Left forelimb (tissue), 1 donor: ENCODE measurements around the gene BTBD9.

ENCODE experiments used
- DNase-seq: peaks from one replicate; pipeline ENCODE4 v3.0.0-alpha.2; 2018; ENCODE audit warnings: low spot score

BTBD9 gene

DNA sequence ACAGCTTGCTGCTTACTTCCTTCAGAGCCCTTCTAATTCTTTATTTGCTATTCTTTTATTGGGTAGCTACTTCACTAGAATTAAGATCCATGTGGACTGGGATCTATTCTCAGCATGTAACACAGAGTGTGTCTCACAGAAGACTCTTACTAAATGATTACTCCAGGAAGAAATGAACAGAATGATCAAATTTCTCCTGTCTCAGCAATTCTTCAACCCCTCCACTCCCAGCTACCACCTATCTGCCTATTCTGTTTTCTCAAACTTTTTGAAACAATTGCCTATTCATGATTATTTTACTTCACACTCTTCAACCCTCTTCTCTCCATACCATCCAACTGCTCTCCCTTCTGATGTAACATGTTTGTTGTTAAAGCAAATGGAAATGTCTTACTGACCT, 132.6 kb downstream of the BTBD9 start:
- no peak for DNase-seq

DNA sequence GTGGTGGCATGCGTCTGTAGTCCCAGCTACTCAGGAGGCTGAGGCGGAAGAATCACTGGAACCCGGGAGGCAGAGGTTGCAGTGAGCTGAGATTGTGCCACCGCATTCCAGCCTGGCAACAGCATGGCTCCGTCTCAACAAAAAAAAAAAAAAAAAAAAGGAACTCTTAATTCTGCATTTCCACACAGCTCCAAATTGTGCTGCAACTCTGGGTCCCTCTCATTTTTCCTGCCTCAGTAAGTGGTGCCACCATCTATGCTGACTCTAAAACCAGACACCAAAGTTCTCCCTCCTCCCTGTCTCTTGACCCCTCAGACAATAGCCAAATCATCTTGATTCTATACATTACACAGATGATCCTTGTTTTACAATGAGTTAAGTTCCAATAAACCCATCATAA, 133.9 kb downstream of the BTBD9 start:
- DNase-seq, result no peak

DNA sequence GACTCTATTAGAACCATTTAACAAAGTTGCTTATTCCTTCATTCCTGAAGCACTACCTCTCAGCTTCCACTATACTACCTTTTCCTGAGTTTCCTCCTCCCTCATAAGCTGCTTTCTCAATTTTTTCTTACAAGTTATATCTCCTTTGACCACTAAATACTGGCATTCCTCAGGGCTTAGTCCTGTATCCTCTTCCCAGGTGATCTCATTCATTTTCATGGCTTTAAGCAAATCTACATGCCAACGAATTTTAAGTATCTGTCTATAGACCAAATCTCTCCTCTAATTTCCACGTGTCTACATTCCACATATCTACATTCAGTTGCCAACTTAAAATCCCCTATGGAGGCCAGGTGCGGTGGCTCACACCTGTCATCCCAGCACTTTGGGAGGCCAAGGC, 134.7 kb downstream of the BTBD9 start:
- DNase-seq, result no peak

DNA sequence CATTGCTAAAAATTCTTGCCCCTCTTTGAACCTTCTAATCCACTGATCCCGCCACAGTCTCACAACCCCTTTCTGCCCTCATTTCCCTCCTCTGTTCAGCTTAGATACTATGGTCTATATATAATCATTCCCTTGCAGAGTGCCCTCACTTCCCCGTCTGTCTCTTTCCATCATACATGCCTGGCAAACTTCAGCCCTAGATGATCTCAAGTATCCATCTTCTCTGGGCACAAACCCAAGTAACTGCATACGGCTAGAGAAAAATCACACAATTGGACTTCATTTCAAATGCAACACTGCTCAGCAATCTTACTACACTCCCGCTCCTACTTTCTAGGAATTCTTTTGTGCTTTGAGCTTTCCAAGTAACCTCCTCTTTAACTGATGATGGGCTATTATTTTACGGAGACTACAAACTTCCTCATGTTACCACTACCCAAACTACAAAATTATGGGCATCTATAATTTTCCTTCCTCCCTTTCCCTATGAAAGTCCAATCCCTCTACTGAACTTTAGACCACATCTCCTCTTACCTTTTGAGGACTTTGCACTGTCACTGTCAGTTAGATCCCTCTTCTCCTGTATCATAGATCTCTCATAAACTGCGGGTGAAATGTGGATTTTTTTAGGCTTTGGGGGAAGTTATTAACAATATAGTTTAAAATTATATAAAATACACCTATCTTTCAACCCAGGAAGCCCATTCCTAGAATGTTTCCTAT, 135.6 kb downstream of the BTBD9 start:
- DNase-seq, result no peak

DNA sequence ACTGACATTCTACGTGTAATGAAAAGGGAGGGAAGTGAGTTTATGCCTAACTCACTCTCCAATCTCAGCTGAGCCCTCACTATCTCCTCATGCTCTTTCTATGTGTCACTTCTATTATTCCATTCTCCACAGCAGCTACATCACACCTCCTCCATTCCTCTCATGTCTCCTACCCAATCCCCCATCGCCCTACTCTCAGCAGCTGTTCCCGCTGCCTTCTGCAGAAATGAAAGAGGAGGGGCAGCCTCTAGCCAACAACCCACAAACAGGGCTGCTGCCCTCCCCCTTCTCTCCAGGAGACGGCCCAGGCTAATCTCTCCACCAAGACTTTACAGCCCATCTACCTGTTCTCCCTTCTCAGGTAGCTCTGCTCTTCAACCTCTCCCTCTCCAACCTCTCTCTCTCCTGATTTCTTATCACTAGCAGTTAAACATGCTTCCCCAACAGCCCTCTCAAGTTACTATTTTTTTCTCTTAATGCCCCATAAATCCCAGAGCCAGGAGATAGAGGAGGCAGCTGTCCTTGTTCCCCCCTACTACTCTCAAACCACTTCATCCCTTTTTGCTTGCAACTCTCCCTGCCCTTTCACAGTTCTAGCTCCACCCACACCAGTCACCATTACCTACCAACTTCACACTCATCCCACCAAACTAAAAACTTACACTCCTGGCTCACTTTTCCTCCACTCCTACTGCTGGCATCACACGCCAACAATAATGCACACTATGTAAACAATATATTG, 136.5 kb downstream of the BTBD9 start:
- DNase-seq, result no peak

DNA sequence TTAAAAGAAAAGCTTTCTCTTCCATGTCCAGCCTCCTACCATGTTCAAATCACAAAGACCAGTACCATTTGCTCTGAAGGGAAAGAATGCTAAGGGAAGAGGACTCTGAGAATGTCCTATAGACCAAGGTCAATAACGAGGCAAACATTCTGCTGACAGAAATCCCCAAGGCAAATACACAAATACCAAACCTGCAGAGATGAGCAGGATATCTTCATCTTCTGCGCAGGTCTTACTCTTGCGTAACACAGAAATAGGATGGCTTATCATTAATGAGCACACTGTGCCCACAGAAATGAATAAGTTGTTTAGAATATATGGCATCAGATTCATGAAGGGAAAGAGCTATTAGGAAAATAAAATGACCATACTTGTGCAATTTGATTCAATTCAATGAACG, 137.3 kb downstream of the BTBD9 start:
- DNase-seq, result no peak

DNA sequence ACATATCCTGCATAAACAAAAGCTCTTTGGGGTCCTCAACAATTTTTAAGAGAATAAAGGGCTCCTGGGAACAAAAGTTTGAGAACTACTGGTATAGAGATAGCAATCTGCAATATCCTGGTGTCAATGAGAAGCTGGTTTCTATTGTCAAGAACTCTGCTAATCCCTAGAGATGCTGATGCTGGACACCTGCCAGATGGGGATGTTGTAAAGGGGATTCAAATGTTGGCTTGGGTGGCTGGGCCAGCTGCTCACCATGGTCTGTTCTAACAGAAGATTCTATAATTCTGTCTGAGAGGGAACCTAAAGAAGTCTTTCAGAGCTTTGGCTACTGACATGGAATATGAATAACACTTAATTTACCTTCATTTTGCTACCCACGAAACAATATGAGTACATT, 137.8 kb downstream of the BTBD9 start:
- DNase-seq, result no peak

DNA sequence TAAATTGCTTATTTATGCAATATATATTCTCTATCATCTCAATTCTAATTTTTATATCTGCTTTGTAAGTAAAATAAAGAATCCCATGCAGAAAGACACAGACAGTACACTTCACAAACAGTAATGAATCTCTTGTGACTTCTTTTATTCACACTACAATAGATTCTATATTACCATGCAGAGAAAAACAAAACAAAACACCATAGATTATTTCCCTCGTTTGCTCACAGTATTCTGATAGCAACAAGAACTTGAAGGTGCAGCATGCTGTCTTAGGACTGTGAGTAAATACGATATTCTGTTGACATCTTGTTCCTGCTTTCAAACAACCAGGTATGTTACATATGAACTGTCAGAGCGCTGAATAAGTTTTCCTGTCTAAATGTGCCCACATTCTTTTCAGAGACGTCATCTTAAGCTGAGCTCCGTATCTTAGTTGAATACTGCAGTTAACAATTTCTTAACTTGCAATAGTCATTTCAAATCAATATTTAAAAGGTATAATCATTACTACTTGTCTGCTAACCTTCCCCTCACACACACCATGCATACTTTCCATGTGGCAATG, 140.1 kb downstream of the BTBD9 start:
- DNase-seq, result no peak

DNA sequence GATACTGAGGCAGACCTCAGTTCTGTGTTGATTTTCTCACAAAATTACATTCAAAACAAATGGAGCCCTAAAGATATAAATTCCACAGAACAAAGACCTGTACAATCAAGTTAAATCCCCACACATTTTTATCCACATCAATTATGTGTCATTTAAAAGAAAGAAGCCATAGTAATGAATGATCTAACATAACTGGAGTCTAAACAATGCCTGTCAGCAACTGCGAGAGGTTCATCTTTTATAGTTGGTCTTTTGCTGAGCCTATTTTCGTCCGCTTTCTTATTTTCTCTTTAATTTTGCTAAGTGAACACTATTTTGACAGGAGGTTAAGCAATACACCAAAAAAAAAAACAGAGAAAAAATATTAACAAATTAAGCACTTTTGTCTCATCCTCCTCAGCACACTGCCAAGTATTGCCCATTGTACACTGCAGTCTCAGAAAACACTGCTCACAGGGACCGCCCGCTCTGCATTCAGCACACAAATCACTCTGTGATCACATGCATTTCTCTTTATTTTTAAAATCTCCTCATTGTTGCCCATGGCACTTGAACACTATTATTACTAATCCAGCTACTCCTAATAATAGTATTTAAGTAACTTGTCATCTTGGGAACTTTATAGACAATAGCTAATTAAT, 140.8 kb downstream of the BTBD9 start:
- no peak for DNase-seq

DNA sequence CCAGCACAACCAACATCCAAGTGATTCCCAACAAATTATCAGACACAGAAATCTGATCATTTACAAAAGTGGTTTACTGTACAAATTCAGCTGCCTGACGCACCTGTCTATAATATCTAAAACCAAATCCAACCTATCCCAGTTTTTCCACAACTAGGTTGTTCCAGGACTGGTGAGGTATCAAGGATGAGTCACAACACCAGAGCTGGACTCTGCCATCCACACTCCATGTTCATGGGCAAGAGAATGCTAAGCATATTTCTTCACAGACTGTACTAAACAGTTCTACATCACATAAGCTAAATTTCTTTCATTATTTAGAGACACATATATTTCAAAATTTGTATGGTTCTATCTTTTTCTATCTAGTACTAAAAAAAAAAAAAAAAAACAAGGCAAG, 141.6 kb downstream of the BTBD9 start:
- DNase-seq, result no peak

DNA sequence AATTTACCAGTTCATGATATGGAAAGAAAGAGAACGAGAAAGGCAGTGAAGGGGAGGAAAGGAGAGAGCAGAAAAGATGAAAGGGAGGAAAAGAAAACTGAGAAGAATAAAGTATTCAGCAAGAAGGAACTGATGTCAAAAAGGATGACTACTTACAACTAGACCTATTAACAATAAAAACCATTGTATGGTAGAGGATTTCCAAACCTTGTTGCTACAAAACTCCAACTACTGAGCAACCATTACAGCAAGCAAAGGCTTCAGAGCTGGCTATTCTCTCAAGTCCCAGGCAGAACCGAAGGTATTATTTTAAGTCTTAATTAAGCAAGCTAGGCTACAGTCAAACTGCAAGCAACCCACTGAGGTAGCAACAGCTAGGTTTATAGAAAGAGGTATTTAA, 142.2 kb downstream of the BTBD9 start:
- DNase-seq, result no peak

DNA sequence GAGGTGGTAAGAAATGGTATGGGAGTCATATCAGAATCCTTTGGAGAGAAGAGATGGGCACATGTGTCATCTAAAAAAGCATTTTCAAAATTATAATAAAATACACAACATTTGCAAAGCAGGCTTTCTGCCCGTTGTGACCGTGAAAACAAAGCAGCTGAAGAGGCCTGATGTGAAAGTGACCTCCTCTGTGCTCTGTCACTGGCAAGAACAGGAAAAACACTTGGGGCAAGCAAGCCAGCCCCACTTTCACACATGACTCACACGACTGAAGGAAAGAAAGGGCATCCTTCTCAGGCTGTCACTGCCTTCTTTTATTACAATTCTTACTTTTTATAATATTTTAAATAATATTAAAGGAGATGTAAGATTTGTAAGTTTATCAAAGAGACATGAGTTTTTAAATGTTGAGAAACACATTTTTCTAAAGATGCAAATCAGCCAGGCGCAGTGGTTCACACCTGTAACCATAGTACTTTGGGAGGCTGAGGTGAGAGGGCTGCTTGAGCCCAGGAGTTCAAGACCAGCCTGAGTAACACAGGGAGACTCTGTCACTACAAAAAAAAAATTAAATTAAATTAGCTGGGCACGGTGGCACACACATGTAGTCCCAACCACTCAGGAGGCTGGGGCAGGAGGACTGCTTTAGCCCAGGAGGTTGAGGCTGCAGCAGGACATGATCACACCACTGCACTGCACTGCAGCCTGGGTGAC, 143.7 kb downstream of the BTBD9 start:
- DNase-seq, result no peak

DNA sequence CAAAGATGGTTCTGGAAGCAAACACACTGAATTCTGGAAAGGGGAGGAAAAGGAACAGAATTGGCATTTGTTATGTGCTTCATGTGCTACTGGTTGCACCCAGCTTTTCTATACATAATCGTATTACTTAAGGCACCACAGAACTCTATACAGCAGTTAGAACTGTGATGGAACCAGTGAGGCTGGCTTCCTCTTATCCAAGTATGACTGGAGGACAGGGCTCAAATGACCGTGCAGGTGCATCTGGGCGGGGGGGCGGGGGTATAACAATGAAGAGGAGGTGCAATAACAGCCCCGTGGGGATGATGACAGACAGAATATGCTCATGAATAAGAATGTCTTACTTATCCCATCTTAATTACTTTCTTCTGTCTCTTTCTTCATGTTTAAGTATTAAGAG, 144.2 kb downstream of the BTBD9 start:
- DNase-seq, result no peak

DNA sequence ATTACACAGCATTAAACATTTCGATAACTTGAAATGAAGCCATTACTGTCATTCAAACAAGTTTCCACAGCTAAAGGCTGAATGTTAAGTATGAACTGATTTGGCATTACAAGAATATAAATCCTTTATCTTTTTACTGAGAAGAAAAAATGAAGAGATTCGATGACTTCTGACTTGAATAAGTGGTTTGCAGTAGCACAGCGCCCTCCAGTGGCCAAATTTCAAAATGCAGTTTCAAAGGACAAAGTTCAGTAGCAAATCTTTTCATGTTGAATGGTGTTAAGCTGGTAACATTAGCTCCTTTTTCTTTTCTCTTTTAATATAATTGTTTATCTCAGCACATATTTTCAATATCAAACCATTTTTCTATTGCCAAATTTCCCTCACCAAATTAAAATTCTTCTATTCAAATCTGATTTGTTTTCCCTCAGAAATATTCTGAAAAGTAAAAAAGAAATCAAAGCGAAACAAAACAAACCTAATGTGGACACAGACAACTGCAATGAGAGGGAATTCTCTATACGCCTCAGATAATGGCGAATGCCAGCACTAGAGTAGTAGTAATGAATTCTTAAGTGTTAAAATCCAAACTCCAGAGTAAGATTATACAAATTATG, 145.7 kb downstream of the BTBD9 start:
- DNase-seq, result peak; percentile 77

DNA sequence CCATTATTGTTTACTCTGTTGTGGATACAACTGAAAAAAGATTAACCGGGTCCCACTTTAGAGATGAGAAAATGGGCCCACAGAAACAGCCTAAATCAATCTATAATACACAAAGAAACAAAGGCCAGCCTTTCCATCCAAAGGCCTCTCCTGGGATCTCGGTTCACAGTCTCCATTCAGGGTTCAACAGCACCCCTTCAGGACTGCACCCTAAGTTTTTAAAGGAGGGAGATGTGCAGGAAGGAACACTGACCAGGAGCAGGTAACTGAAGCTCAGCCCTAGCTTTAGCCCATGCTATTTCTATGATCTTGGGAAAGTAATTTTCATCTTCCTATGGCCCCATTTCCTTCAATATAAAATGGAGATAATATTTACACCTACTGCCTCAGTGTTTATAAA, 147.7 kb downstream of the BTBD9 start:
- DNase-seq, result no peak

DNA sequence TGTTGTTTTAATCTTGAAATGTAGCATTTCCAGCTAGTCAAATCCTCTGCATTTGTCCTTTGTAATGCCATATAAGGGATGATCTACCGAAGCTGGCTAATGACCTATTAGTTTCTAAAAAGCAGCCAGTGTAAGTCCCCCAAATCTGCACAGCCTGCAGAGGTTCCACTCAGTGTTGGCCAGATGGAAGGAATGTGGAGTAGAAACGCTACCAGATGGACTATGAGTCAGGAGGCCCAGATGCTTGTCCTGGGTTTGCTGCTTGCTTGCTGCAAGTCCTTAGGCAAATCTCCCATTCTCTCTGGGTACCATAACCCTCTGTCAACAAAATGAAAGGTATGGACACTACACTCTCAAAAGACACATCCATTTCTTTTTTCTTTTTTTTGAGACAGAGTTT, 149.8 kb downstream of the BTBD9 start:
- DNase-seq, result no peak

DNA sequence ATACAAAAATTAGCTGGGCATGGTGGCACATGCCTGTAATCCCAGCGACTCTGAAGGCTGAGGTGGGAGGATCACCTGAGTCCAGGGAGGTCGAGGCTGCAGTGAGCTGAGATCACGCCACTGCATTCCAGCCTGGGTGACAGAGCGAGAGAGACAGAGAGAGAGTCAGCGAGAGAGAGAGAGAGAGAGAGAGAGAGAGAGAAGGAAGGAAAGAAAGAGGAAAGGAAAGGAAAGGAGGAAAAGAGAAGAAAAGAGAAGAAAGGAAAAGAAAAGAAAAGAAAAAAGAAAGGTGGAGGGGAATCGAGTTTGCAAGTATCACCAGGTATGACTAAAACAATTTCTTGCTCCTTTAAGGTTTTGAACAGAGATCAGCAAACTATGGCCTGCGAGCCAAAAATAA, 152.3 kb downstream of the BTBD9 start:
- DNase-seq, result no peak

DNA sequence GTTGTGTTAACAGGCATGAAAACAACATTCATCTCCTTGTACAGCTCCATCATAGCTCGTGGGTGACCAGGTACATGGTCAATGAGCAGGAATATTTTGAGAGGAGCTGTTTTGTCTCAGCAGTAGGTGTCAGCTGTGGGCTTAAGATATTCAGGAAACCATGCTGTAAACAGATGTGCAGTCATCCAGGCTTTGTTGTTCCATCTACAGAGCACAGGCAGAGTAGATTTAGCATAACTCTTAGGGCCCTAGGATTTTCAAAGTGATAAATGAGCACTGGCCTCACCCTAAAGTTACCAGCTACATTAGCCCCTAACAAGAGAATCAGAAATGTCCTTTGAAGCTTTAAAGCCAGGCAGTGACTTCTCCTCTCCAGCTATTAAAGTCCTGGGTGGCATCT, 154.2 kb downstream of the BTBD9 start:
- no peak for DNase-seq

DNA sequence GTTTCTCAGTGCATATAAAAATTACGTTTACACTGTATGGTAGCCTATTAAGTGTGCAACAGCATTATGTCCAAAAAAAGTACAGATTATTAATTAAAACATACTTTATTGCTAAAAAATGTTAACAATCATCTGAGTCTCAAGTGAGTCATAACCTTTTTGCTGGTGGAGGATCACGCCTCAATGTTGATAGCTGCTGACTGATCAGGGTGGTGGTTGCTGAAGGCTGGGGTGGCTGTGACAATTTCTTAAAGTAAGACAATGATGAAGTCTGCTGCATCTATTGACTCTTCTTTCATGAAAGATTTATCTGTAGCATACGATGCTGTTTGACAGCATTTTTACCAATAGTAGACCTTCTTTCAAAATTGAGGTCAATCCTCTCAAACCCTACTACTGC, 155.1 kb downstream of the BTBD9 start:
- no peak for DNase-seq

DNA sequence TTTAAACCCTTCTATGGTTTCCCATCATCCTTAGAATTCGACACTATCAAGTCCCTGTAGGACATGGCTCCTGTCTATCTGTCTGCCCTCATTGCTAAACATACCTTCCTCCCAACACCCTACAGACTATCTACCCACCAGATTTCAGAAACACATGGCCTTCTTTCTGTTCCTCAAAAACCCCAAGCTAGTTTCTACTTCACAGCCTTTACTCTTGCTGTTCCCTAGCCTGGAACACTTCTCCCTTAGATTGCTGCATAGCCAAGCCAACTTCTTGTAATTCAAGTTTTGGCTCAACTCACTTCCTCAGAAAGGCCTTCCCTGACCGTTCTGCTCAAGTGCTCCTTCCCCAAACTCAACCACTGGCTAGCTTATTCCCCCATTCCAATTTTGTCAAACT, 156.2 kb downstream of the BTBD9 start:
- DNase-seq, result no peak

DNA sequence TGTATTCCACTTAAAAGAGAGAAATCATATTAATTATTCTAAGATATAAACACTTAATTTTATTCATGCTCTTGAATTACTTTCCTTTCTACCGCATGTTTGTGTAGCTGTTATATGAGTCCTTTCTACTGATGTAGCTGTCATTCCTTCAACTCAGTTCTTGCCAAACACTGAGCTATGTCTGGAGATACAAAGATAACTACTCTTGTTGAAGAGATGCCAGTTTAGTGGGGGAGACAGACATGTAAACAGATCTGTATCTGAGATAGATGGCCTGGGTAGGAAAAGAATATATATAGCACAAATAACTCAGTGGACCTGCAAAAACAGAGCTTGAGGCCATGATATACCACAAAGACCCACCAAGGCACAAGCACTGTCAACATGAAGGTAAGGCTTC, 157.3 kb downstream of the BTBD9 start:
- no peak for DNase-seq

DNA sequence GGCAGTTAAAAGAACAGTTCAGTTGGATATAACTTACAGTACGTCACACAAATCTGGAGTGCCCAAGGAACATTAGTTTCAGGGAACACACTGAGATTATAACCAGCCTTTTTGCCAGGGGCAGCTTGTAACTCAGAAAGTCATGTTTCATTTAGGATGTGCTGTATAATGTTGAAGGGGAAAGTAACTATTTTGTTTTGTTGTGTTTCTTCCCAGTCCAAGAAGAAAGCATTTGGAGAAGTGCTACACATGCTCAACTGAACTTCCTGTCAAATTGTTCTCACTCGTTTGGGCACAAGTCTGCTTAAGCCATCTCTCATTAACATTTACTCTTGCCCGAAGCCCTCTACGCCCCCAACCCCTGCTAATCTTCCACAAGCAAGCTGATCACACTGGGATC, 157.9 kb downstream of the BTBD9 start:
- no peak for DNase-seq
